Liver (tissue), 9 donors: ENCODE results near the gene LMNB1. TPM values are rescaled to one million over a fixed set of nuclear protein-coding genes. Genes with fewer than 3 reads are reported as not detected.

Experiments
- DNase-seq: peaks from one replicate; pipeline ENCODE4 v3.0.0-alpha.2; 2017; ENCODE audit warnings: low spot score
- H3K27ac ChIP-seq, 2 donors: one replicate each; pipeline ENCODE4 v1.7.0; 2013; ENCODE audit warnings: inconsistent platforms in 2 of 2, low read length in 2 of 2, control low read depth in 1 of 2, low read depth in 1 of 2, mild to moderate bottlenecking in 1 of 2
- H3K27me3 ChIP-seq, 4 donors: one replicate each; pipeline versions ENCODE4 v1.6.1 to v1.7.0; 2013; ENCODE audit warnings: low read length in 3 of 4, inconsistent platforms in 1 of 4, mild to moderate bottlenecking in 1 of 4, moderate library complexity in 1 of 4; ENCODE audit not compliant: control insufficient read depth in 4 of 4, insufficient read depth in 4 of 4
- H3K36me3 ChIP-seq, 4 donors: one replicate each; pipeline versions ENCODE4 v1.6.1 to v1.7.0; 2013; ENCODE audit warnings: low read length in 3 of 4, mild to moderate bottlenecking in 3 of 4, low read depth in 1 of 4, moderate library complexity in 1 of 4; ENCODE audit not compliant: control insufficient read depth in 4 of 4, insufficient read depth in 3 of 4
- H3K4me1 ChIP-seq, 4 donors: one replicate each; pipeline versions ENCODE4 v1.6.1 to v1.7.0; 2013; ENCODE audit warnings: low read length in 3 of 4, mild to moderate bottlenecking in 3 of 4, moderate library complexity in 1 of 4; ENCODE audit not compliant: control insufficient read depth in 4 of 4, insufficient read depth in 4 of 4
- H3K4me3 ChIP-seq, 3 donors: one replicate each; pipeline versions ENCODE4 v1.6.1 to v1.7.0; 2013; ENCODE audit warnings: low read length in 3 of 3, control low read depth in 1 of 3, low read depth in 1 of 3, mild to moderate bottlenecking in 1 of 3
- H3K9ac ChIP-seq, 2 donors: one replicate each; pipeline ENCODE4 v1.7.0; 2013; ENCODE audit warnings: low read length in 2 of 2, mild to moderate bottlenecking in 2 of 2, moderate library complexity in 2 of 2, control low read depth in 1 of 2, low read depth in 1 of 2
- H3K9me3 ChIP-seq, 4 donors: one replicate each; pipeline versions ENCODE4 v1.6.1 to v1.7.0; 2013; ENCODE audit warnings: low read length in 3 of 4; ENCODE audit not compliant: control insufficient read depth in 4 of 4
- ATF3 ChIP-seq: IDR thresholded peaks from 2 replicates; pipeline ENCODE4 v1.6.1; 2016; ENCODE audit warnings: antibody characterized with exemption
- CTCF ChIP-seq: fragments of 150-350 bp; IDR thresholded peaks from 2 replicates; pipeline ENCODE4 v1.5.1; 2017; ENCODE audit warnings: improper control_type of control experiment, low read depth, low read length; ENCODE audit not compliant: missing input control
- EGR1 ChIP-seq, 2 donors: IDR thresholded peaks; 2 replicates each; pipeline ENCODE4 v1.6.1; 2016 to 2018; ENCODE audit warnings: antibody characterized with exemption in 2 of 2, low read depth in 2 of 2
- FOXA1 ChIP-seq: IDR thresholded peaks from 2 replicates; pipeline ENCODE4 v1.6.1; 2016; ENCODE audit warnings: antibody characterized with exemption
- FOXA2 ChIP-seq: IDR thresholded peaks from 2 replicates; pipeline ENCODE4 v1.6.1; 2016; ENCODE audit warnings: antibody characterized with exemption
- GABPA ChIP-seq, 2 donors: IDR thresholded peaks in 1 of 2; conservative IDR thresholded peaks in 1 of 2; 2 replicates each; pipeline ENCODE4 v1.6.1; 2016; ENCODE audit warnings: antibody characterized with exemption in 2 of 2, mild to moderate bottlenecking in 1 of 2, moderate library complexity in 1 of 2
- HNF4A ChIP-seq, 2 donors: conservative IDR thresholded peaks; 2 replicates each; pipeline ENCODE4 v1.6.1; 2016; ENCODE audit warnings: antibody characterized with exemption in 2 of 2, mild to moderate bottlenecking in 2 of 2
- HNF4G ChIP-seq: IDR thresholded peaks from 2 replicates; pipeline ENCODE4 v1.6.1; 2016; ENCODE audit warnings: antibody characterized with exemption
- JUND ChIP-seq, 2 donors: IDR thresholded peaks; 2 replicates each; pipeline ENCODE4 v1.6.1; 2016; ENCODE audit warnings: antibody characterized with exemption in 2 of 2
- MAX ChIP-seq: IDR thresholded peaks from 2 replicates; pipeline ENCODE4 v1.6.1; 2016; ENCODE audit warnings: antibody characterized with exemption
- NR2F2 ChIP-seq: IDR thresholded peaks from 2 replicates; pipeline ENCODE4 v1.6.1; 2016; ENCODE audit warnings: antibody characterized with exemption
- RAD21 ChIP-seq, 2 donors: IDR thresholded peaks; 2 replicates each; pipeline ENCODE4 v1.6.1; 2016; ENCODE audit warnings: antibody characterized with exemption in 2 of 2, mild to moderate bottlenecking in 2 of 2
- REST ChIP-seq: IDR thresholded peaks from 2 replicates; pipeline ENCODE4 v1.6.1; 2016; ENCODE audit warnings: antibody characterized with exemption, mild to moderate bottlenecking
- RXRA ChIP-seq, 2 donors: IDR thresholded peaks; 2 replicates each; pipeline ENCODE4 v1.6.1; 2017 to 2018; ENCODE audit warnings: antibody characterized with exemption in 2 of 2, mild to moderate bottlenecking in 1 of 2
- SP1 ChIP-seq: IDR thresholded peaks from 2 replicates; pipeline ENCODE4 v1.6.1; 2018; ENCODE audit warnings: antibody characterized with exemption, mild to moderate bottlenecking
- TAF1 ChIP-seq: conservative IDR thresholded peaks from 2 replicates; pipeline ENCODE4 v1.6.1; 2016; ENCODE audit warnings: antibody characterized with exemption, mild to moderate bottlenecking
- WGBS: extraction: QIAGEN DNeasy Blood & Tissue Kit; methylation state at CpG from one replicate; pipeline ENCODE4 v1.1.7; 2013; 5-methylcytosine and 5-hydroxymethylcytosine counted together
- polyA plus RNA-seq, 2 donors: library from polyadenylated mRNA; stranded (reverse) in 1 of 2; unstranded in 1 of 2; fragments of 200-250 nt in 1 of 2; fragments of >200 nt in 1 of 2; fragmentation: Nextera tagmentation in 1 of 2; extraction: Ambion mirVana in 1 of 2; gene quantifications; one replicate each; pipeline versions ENCODE4 v1.2.1 to v1.2.3, GENCODE V29; 2013 to 2015
- total RNA-seq, 2 donors: library from RNA; depleted of rRNA; stranded (reverse); fragments of >200 nt; gene quantifications; one replicate each; pipeline ENCODE4 v1.2.3, GENCODE V29; 2014
- donor health status: healthy.
- donor health status: healthy.
- donor health status: healthy.
- donor health status: healthy.
- donor health status: healthy.

The LMNB1 gene
- total and polyA plus RNA-seq, 4 donors = 0.57 to 45.7 (median 5.6) TPM

- Histone ChIP-seq H3K4me1 (no peaks in the 10 kb centered on the region), H3K9me3 (no peaks in the 10 kb centered on the region), H3K9ac (no peak overlapping the region), H3K27ac (no peak overlapping the region), H3K36me3 (no peaks in the 10 kb centered on the region), H3K4me3 (no peak overlapping the region), H3K27me3 (no peaks in the 10 kb centered on the region)
- TF ChIP-seq FOXA1 = no peak
- TF ChIP-seq MAX = no peak
- TF ChIP-seq RAD21 (IDR thresholded peaks at IDR 0.05) = no peak
- TF ChIP-seq RXRA (IDR thresholded peaks at IDR 0.05) = no peak
- no peak for TF ChIP-seq REST
- no peak for TF ChIP-seq NR2F2
- no peak for TF ChIP-seq SP1
- no peak for TF ChIP-seq HNF4G
- no peak for TF ChIP-seq ATF3
- TF ChIP-seq FOXA2 = no peak
- no peak for TF ChIP-seq JUND (IDR thresholded peaks at IDR 0.05)
- no peak for TF ChIP-seq HNF4A (conservative IDR thresholded peaks at IDR 0.05)
- no peak for DNase-seq
- WGBS = 31% methylated on average over 22 of the region's 22 CpGs
Measured at GRCh38 chr5:126869005-126869451, 92.1 kb downstream of the LMNB1 start.

GRCh38 chr5:126871441-126871840 is 94.5 kb downstream of the LMNB1 start:
- no peak overlapping the region for H3K27ac ChIP-seq
- H3K4me3 ChIP-seq = no peak overlapping the region
- H3K36me3 ChIP-seq = no peaks in the 10 kb centered on the region
- no peaks in the 10 kb centered on the region for H3K9me3 ChIP-seq
- no peak for DNase-seq
- no peaks in the 10 kb centered on the region for H3K4me1 ChIP-seq
- WGBS = 97% methylated on average over 6 of the region's 6 CpGs
- H3K9ac ChIP-seq = no peak overlapping the region
- TF ChIP-seq MAX (no peak), RAD21 (IDR thresholded peaks at IDR 0.05) (no peak), GABPA (IDR thresholded peaks at IDR 0.05 in 1 of 2, conservative IDR thresholded peaks at IDR 0.05 in 1 of 2) (no peak), HNF4A (conservative IDR thresholded peaks at IDR 0.05) (no peak), REST (no peak), HNF4G (no peak), SP1 (no peak), CTCF (no peak), JUND (IDR thresholded peaks at IDR 0.05) (no peak), FOXA2 (no peak), FOXA1 (no peak), NR2F2 (no peak), ATF3 (no peak), EGR1 (IDR thresholded peaks at IDR 0.05; ENCODE audit: low read depth in 2 of 2) (no peak), RXRA (IDR thresholded peaks at IDR 0.05) (no peak), TAF1 (no peak)
- no peaks in the 10 kb centered on the region for H3K27me3 ChIP-seq
